ENCODE results near the gene HLA-DPB1. TPM values are rescaled to one million over a fixed set of nuclear protein-coding genes. Genes with fewer than 3 reads are reported as not detected.

Gene HLA-DPB1
- total and polyA plus RNA-seq, 9 of the 15 experiments (the other 6 are each of a cell fraction or from before 2014, with no cell fraction given) = 0.07 to 1.2 (median 0.51) TPM

GRCh38 chr6:33128318-33128717 is 52.5 kb downstream of the HLA-DPB1 start (continued):
- TF ChIP-seq NR0B1 (IDR thresholded peaks at IDR 0.05; ENCODE audit: partially characterized antibody) (no peak), ZNF586 (CRISPR knock-in tag; conservative IDR thresholded peaks at IDR 0.05) (no peak), KAT8 (IDR thresholded peaks at IDR 0.05; ENCODE audit: low read depth) (no peak)
- TF ChIP-seq, protein P1, sequence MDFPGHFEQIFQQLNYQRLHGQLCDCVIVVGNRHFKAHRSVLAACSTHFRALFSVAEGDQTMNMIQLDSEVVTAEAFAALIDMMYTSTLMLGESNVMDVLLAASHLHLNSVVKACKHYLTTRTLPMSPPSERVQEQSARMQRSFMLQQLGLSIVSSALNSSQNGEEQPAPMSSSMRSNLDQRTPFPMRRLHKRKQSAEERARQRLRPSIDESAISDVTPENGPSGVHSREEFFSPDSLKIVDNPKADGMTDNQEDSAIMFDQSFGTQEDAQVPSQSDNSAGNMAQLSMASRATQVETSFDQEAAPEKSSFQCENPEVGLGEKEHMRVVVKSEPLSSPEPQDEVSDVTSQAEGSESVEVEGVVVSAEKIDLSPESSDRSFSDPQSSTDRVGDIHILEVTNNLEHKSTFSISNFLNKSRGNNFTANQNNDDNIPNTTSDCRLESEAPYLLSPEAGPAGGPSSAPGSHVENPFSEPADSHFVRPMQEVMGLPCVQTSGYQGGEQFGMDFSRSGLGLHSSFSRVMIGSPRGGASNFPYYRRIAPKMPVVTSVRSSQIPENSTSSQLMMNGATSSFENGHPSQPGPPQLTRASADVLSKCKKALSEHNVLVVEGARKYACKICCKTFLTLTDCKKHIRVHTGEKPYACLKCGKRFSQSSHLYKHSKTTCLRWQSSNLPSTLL (IDR thresholded peaks at IDR 0.05) = no peak

- no peak for ATAC-seq
- Histone ChIP-seq H3K4me2 (ENCODE audit: insufficient read depth, low read length) (no peak overlapping the region), H3K9me3 (replicated peaks; ENCODE audit: control insufficient read depth, insufficient read depth, low read depth, low read length) (no peaks in the 10 kb centered on the region), H3K27ac (ENCODE audit: extremely low read depth, low read depth, low read length) (no peak overlapping the region), H3K36me3 (ENCODE audit: control insufficient read depth, insufficient read depth, low read length) (no peaks in the 10 kb centered on the region), H2AFZ (ENCODE audit: low read depth, low read length) (no peak overlapping the region), H3K4me3 (no peak overlapping the region), H3K79me2 (ENCODE audit: control insufficient read depth, insufficient read depth, low read length) (no peaks in the 10 kb centered on the region), H3K9ac (ENCODE audit: insufficient read depth in 1 of 2, low read depth in 2 of 2, low read length in 2 of 2) (no peak overlapping the region), H3K4me1 (replicated peaks in 1 of 2; ENCODE audit: control insufficient read depth in 2 of 2, insufficient read depth in 2 of 2, low read length in 2 of 2) (no peaks in the 10 kb centered on the region), H3K27me3 (ENCODE audit: control insufficient read depth in 2 of 2, insufficient read depth in 2 of 2, low read length in 2 of 2) (peaks cover 3 to 26% of the 10 kb centered on the region in 2 experiments; a peak in 4 of 5 replicates), H4K20me1 (replicated peaks; ENCODE audit: control insufficient read depth, insufficient read depth, low read length) (0 out of 2 replicates have a peak, but pooled peaks cover 2% of the 10 kb centered on the region), H3K9me1 (ENCODE audit: control insufficient read depth, insufficient read depth, low read length) (no peaks in the 10 kb centered on the region)
- in situ Hi-C loops (cut with MboI) (no loop called here), intact Hi-C loops (cut with micrococcal nuclease) (no loop called here)
- no peak for DNase-seq (ENCODE audit: extremely low read depth in 1 of 4, low spot score in 3 of 4)
- FAIRE-seq = no peak
- WGBS (ENCODE audit: insufficient coverage, low coverage, missing lambda C conversion rate) = 3% methylated on average over 8 of the region's 8 CpGs
- POLR2A ChIA-PET = no interaction called here
- CTCF ChIA-PET (ENCODE audit: low intra/inter-chr PET ratio) = no interaction called here
- no TSS peak for BruUV-seq (replicated peaks)
- TF ChIP-seq CEBPB (tag; IDR thresholded peaks at IDR 0.05) = 0 out of 2 replicates have a peak, but pooled peaks have one; percentile 33
- TF ChIP-seq CBX2 (IDR thresholded peaks at IDR 0.05; ENCODE audit: insufficient read depth, low read length, poor library complexity, severe bottlenecking) = no peak
- TF ChIP-seq ZNF584 (CRISPR knock-in tag; IDR thresholded peaks at IDR 0.05; ENCODE audit: low read depth) = no peak
- TF ChIP-seq NFXL1 (CRISPR knock-in tag; IDR thresholded peaks at IDR 0.05) = no peak
- TF ChIP-seq THAP12 (CRISPR knock-in tag; IDR thresholded peaks at IDR 0.05) = no peak
- no peak for TF ChIP-seq THAP7 (CRISPR knock-in tag; IDR thresholded peaks at IDR 0.05)
- TF ChIP-seq FUS (optimal IDR thresholded peaks at IDR 0.05; ENCODE audit: low read depth, low read length) = no peak
- TF ChIP-seq EP400 (IDR thresholded peaks at IDR 0.05) = no peak
- no peak for TF ChIP-seq ZNF212 (CRISPR knock-in tag; IDR thresholded peaks at IDR 0.05)
- TF ChIP-seq HEY1 (CRISPR knock-in tag; IDR thresholded peaks at IDR 0.05; ENCODE audit: borderline replicate concordance) = no peak
Measured at GRCh38 chr6:33132081-33132524, 56.3 kb downstream of the HLA-DPB1 start.

Measured in K562 (cell line).